Mesenchymal stem cell (in vitro differentiated cells and primary cell): ENCODE measurements around the gene OPTC.

Source experiments
- DNase-seq: peaks from one replicate; pipeline ENCODE4 v3.0.0-alpha.2; 2013
- H2AFZ ChIP-seq: one replicate; pipeline ENCODE4 v1.6.1; 2013; ENCODE audit warnings: low read depth, mild to moderate bottlenecking, control low read depth, inconsistent platforms, low read length, moderate library complexity
- H2AK5ac ChIP-seq: 2 replicates; pipeline ENCODE4 v1.6.1; 2013; ENCODE audit warnings: low read length, moderate library complexity, mild to moderate bottlenecking, inconsistent platforms; ENCODE audit not compliant: severe bottlenecking
- H2BK120ac ChIP-seq: one replicate; pipeline ENCODE4 v1.6.1; 2013; ENCODE audit warnings: low read depth, mild to moderate bottlenecking, inconsistent platforms, low read length, moderate library complexity
- H2BK12ac ChIP-seq, 2 experiments: one replicate each; pipeline ENCODE4 v1.6.1; 2013; ENCODE audit warnings: inconsistent platforms in 2 of 2, low read length in 2 of 2, mild to moderate bottlenecking in 2 of 2, moderate library complexity in 2 of 2, control low read depth in 1 of 2
- H2BK15ac ChIP-seq: one replicate; pipeline ENCODE4 v1.6.1; 2013; ENCODE audit warnings: mild to moderate bottlenecking, low read depth, inconsistent platforms; ENCODE audit not compliant: poor library complexity, severe bottlenecking
- H2BK5ac ChIP-seq: 2 replicates; pipeline ENCODE4 v1.6.1; 2013; ENCODE audit warnings: low read depth, mild to moderate bottlenecking, low read length, control low read depth, inconsistent platforms; ENCODE audit not compliant: poor library complexity, severe bottlenecking
- H3K14ac ChIP-seq, 2 experiments: one replicate each; pipeline ENCODE4 v1.6.1; 2013; ENCODE audit warnings: inconsistent platforms in 2 of 2, low read length in 2 of 2, control low read depth in 1 of 2, mild to moderate bottlenecking in 1 of 2, moderate library complexity in 1 of 2
- H3K18ac ChIP-seq, 2 experiments: one replicate each; pipeline ENCODE4 v1.6.1; 2013; ENCODE audit warnings: inconsistent platforms in 2 of 2, low read length in 2 of 2, control low read depth in 1 of 2, low read depth in 1 of 2, mild to moderate bottlenecking in 1 of 2
- H3K23ac ChIP-seq, 2 experiments: one replicate each; pipeline ENCODE4 v1.6.1; 2013; ENCODE audit warnings: inconsistent platforms in 2 of 2, low read length in 2 of 2, mild to moderate bottlenecking in 2 of 2, moderate library complexity in 2 of 2, control low read depth in 1 of 2
- H3K27ac ChIP-seq: 2 replicates; pipeline ENCODE4 v1.5.1; 2013; ENCODE audit warnings: mild to moderate bottlenecking, moderate library complexity, low read length, control low read depth, inconsistent platforms; ENCODE audit not compliant: poor library complexity, severe bottlenecking
- H3K27me3 ChIP-seq, 2 experiments: 2 replicates each; pipeline versions ENCODE4 v1.6.1 to v1.7.0; 2013; ENCODE audit warnings: low read length in 2 of 2, mild to moderate bottlenecking in 2 of 2, moderate library complexity in 2 of 2, control low read depth in 1 of 2, inconsistent platforms in 1 of 2; ENCODE audit not compliant: control insufficient read depth in 1 of 2, insufficient read depth in 1 of 2
- H3K36me3 ChIP-seq, 2 experiments: 2 replicates each; pipeline versions ENCODE4 v1.6.1 to v1.7.0; 2013; ENCODE audit warnings: low read length in 2 of 2, control low read depth in 1 of 2, inconsistent platforms in 1 of 2, low read depth in 1 of 2, mild to moderate bottlenecking in 1 of 2; ENCODE audit not compliant: insufficient read depth in 2 of 2, control insufficient read depth in 1 of 2
- H3K4ac ChIP-seq, 2 experiments: one replicate each; pipeline ENCODE4 v1.6.1; 2013; ENCODE audit warnings: inconsistent platforms in 2 of 2, low read length in 2 of 2, mild to moderate bottlenecking in 2 of 2, moderate library complexity in 2 of 2, control low read depth in 1 of 2, low read depth in 1 of 2
- H3K4me1 ChIP-seq: 2 replicates; pipeline ENCODE4 v1.6.1; 2013; ENCODE audit warnings: low read depth, low read length, control low read depth; ENCODE audit not compliant: control insufficient read depth, insufficient read depth
- H3K4me2 ChIP-seq: 2 replicates; pipeline ENCODE4 v1.6.1; 2013; ENCODE audit warnings: low read length, mild to moderate bottlenecking, inconsistent platforms; ENCODE audit not compliant: poor library complexity, severe bottlenecking
- H3K4me3 ChIP-seq, 2 experiments: 2 replicates each; pipeline versions ENCODE4 v1.5.1 to v1.7.0; 2013; ENCODE audit warnings: low read length in 2 of 2, mild to moderate bottlenecking in 2 of 2, control low read depth in 1 of 2, low read depth in 1 of 2; ENCODE audit not compliant: insufficient read depth in 1 of 2
- H3K79me1 ChIP-seq: replicated peaks from 2 replicates; pipeline ENCODE4 v1.6.1; 2013; ENCODE audit warnings: mild to moderate bottlenecking, control low read depth, low read length, inconsistent platforms; ENCODE audit not compliant: poor library complexity, severe bottlenecking
- H3K9ac ChIP-seq: 2 replicates; pipeline ENCODE4 v1.7.0; 2013; ENCODE audit warnings: mild to moderate bottlenecking, low read length, moderate library complexity
- H3K9me3 ChIP-seq: 2 replicates; pipeline ENCODE4 v1.7.0; 2013; ENCODE audit warnings: mild to moderate bottlenecking, low read length; ENCODE audit not compliant: control insufficient read depth
- H4K8ac ChIP-seq: one replicate; pipeline ENCODE4 v1.6.1; 2013; ENCODE audit warnings: inconsistent platforms, mild to moderate bottlenecking, low read length, moderate library complexity
- H4K91ac ChIP-seq: one replicate; pipeline ENCODE4 v1.6.1; 2013; ENCODE audit warnings: mild to moderate bottlenecking, low read length, inconsistent platforms
- WGBS: methylation state at CpG from one replicate; pipeline ENCODE4 v1.1.7; 2013; ENCODE audit warnings: mixed read lengths; 5-methylcytosine and 5-hydroxymethylcytosine counted together

OPTC gene

DNA sequence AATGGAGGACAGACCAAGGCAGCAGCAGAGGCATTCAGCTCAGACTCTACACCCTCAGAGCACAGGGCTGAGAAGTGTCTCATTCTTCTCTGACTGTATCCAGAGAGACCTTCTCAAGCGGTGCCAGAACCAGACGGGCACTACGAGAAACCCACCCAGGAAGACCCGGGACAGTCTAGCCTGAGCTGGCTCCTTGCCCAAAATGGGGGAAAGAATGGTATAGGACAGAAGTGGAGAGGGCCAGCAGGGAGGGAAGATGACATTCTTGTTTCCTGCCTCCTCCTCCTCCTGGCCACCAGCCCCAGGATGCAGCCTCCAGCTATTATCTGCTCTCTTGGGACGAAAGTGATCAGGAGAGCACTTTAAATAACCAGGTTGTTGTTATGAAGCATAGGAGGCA is 40.9 kb upstream of the OPTC start:
- 94% methylated on average over 4 of the region's 5 CpGs for WGBS
- Histone ChIP-seq H2BK12ac (no peak overlapping the region), H3K23ac (no peak overlapping the region)

DNA sequence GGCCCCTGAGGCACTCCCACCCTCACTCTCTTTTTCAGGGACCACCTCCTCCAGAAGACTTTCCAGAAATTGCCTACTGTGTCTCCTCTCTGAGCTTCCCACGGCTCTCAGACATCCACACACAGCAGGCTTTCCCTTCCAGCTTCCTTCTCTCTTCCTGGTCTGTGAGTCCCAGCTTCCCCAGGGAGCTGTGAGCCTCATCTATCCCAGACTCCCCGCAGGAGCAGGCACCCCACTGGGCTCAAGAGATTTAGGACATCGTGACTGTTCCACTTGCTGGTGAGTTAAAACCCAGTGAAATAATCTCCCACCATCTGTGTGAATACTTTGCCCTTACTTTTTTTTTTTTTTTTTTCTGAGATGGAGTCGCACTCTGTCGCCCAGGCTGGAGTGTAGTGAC is 40.3 kb upstream of the OPTC start:
- Histone ChIP-seq H2BK5ac (no peak overlapping the region), H2BK12ac (peak overlapping the region in 1 of 2 experiments; percentile 6), H3K4ac (no peak overlapping the region), H4K8ac (no peak overlapping the region), H3K27ac (no peak overlapping the region), H3K14ac (no peak overlapping the region), H3K9ac (no peak overlapping the region), H2AFZ (no peak overlapping the region), H2BK120ac (no peak overlapping the region), H3K4me3 (no peak overlapping the region), H3K23ac (no peak overlapping the region), H3K27me3 (peaks cover 0 to 44% of the 10 kb centered on the region in 2 experiments), H3K4me2 (no peak overlapping the region), H3K9me3 (no peaks in the 10 kb centered on the region), H4K91ac (no peak overlapping the region), H3K4me1 (peaks cover 3% of the 10 kb centered on the region), H3K36me3 (no peaks in the 10 kb centered on the region), H3K79me1 (no peaks in the 10 kb centered on the region), H2BK15ac (no peak overlapping the region), H2AK5ac (no peak overlapping the region), H3K18ac (no peak overlapping the region)
- DNase-seq: no peak
- WGBS: 45% methylated on average over 5 of the region's 5 CpGs

More for the DNA sequence above, 40.9 kb upstream of the OPTC start:
- Histone ChIP-seq H3K27me3 (peaks cover 0 to 49% of the 10 kb centered on the region in 2 experiments), H3K14ac (no peak overlapping the region), H2AFZ (no peak overlapping the region), H2AK5ac (no peak overlapping the region), H3K27ac (no peak overlapping the region), H3K9me3 (no peaks in the 10 kb centered on the region), H2BK120ac (no peak overlapping the region), H3K18ac (no peak overlapping the region), H3K4me1 (peaks cover 3% of the 10 kb centered on the region), H3K4me2 (no peak overlapping the region), H3K36me3 (no peaks in the 10 kb centered on the region), H3K79me1 (no peaks in the 10 kb centered on the region), H4K91ac (no peak overlapping the region), H3K4me3 (no peak overlapping the region), H3K9ac (no peak overlapping the region), H3K4ac (no peak overlapping the region), H2BK5ac (no peak overlapping the region), H4K8ac (no peak overlapping the region), H2BK15ac (no peak overlapping the region)
- no peak for DNase-seq

DNA sequence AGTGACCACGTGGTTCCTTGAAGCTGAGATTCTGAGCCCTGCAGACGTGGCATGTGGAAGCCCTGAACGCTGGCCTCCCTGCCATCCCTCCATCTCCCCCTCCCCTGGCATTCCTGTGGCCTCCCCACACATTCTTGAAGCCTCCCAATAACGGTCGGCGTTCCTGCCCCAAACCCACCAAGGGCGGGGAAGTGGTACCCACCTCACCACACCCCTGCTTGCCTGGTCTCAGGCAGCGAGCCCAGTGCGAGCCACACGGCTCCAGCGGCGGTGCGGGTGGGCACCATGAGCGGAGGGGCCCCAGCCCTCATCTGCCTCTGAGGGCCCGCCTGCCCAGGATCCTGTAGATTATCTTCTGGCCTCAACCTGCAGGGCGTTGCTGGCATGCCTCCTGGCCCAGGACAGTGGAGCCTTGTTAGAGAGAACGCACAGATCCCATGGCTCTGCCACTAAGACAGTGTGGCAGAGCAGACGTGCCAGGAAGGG is 38.9 kb upstream of the OPTC start:
- H3K36me3 ChIP-seq: no peaks in the 10 kb centered on the region
- WGBS: 88% methylated on average over 18 of the region's 18 CpGs
- H4K91ac ChIP-seq: no peak overlapping the region
- H2BK15ac ChIP-seq: no peak overlapping the region
- H2BK120ac ChIP-seq: no peak overlapping the region
- peak overlapping the region in 1 of 2 experiments; percentile 4 for H3K14ac ChIP-seq
- DNase-seq: no peak
- H2BK12ac ChIP-seq: no peak overlapping the region
- H3K27me3 ChIP-seq: peaks cover 0 to 39% of the 10 kb centered on the region in 2 experiments
- H3K4me3 ChIP-seq: no peak overlapping the region
- H2AK5ac ChIP-seq: no peak overlapping the region
- H3K9ac ChIP-seq: no peak overlapping the region
- H2AFZ ChIP-seq: no peak overlapping the region
- no peak overlapping the region for H3K18ac ChIP-seq
- no peak overlapping the region for H3K27ac ChIP-seq
- H3K4ac ChIP-seq: no peak overlapping the region
- H3K79me1 ChIP-seq: no peaks in the 10 kb centered on the region
- no peaks in the 10 kb centered on the region for H3K9me3 ChIP-seq
- no peak overlapping the region for H4K8ac ChIP-seq
- H3K4me2 ChIP-seq: no peak overlapping the region
- H3K4me1 ChIP-seq: peaks cover 3% of the 10 kb centered on the region
- no peak overlapping the region for H2BK5ac ChIP-seq
- no peak overlapping the region for H3K23ac ChIP-seq

DNA sequence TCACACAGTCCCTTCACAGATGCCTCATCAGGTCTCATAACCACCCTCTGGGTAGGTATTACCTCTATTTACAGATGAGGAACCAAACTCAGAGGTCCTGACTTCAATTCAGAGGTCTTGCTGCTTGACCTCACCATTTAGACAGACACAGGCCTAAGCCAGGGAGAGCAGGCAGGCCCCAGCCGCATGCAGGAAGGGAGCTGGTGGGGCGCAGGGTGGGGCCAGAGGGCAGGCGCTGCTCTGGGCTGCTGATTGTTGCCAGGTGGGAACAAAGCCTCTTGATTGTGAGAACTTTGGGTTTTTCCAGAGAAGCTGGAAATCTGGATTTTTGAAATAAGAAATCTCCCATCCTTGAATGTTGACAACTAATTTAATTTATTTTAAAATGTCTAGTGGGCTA is 38.2 kb upstream of the OPTC start:
- WGBS: 86% methylated on average over 3 of the region's 3 CpGs

More for the DNA sequence above, 38.2 kb upstream of the OPTC start:
- no peak overlapping the region for H2AK5ac ChIP-seq
- H2AFZ ChIP-seq: no peak overlapping the region
- H3K9me3 ChIP-seq: no peaks in the 10 kb centered on the region
- no peak overlapping the region for H4K8ac ChIP-seq
- no peak overlapping the region for H4K91ac ChIP-seq
- H3K79me1 ChIP-seq: no peaks in the 10 kb centered on the region
- H3K36me3 ChIP-seq: no peaks in the 10 kb centered on the region
- no peak overlapping the region for H3K9ac ChIP-seq
- H3K18ac ChIP-seq: no peak overlapping the region
- peaks cover 3% of the 10 kb centered on the region for H3K4me1 ChIP-seq
- H3K14ac ChIP-seq: no peak overlapping the region
- no peak overlapping the region for H2BK5ac ChIP-seq
- no peak overlapping the region for H2BK15ac ChIP-seq
- H2BK120ac ChIP-seq: no peak overlapping the region
- H2BK12ac ChIP-seq: no peak overlapping the region
- H3K27ac ChIP-seq: no peak overlapping the region
- no peak for DNase-seq
- H3K27me3 ChIP-seq: peaks cover 0 to 32% of the 10 kb centered on the region in 2 experiments
- no peak overlapping the region for H3K23ac ChIP-seq
- no peak overlapping the region for H3K4me2 ChIP-seq
- no peak overlapping the region for H3K4ac ChIP-seq
- H3K4me3 ChIP-seq: no peak overlapping the region
